Lower leg skin (tissue), 3 donors: ENCODE results near the gene CBLN1.

Experiments used
- CTCF ChIP-seq, 3 donors: fragments of 450-650 bp; IDR thresholded peaks; one replicate each; pipeline ENCODE4 v1.5.1; 2016; ENCODE audit warnings: antibody characterized with exemption in 3 of 3, mild to moderate bottlenecking in 3 of 3, moderate library complexity in 2 of 3
- POLR2A ChIP-seq, 2 donors: fragments of 450-650 bp; IDR thresholded peaks; one replicate each; pipeline ENCODE4 v1.6.1; 2016 to 2017; ENCODE audit warnings: antibody characterized with exemption in 2 of 2, mild to moderate bottlenecking in 1 of 2, moderate library complexity in 1 of 2

- TF ChIP-seq CTCF (IDR thresholded peaks at IDR 0.05) (no peak), POLR2A (IDR thresholded peaks at IDR 0.05) (no peak)
These were observed 20.6 kb downstream of the CBLN1 start for GRCh38 chr16:49260956-49261530.
